Muscle layer of duodenum (tissue), 2 donors: ENCODE results near the gene WDFY4.

Source experiments
- H3K27ac ChIP-seq: one replicate; pipeline ENCODE4 v1.7.0; 2013; ENCODE audit warnings: mild to moderate bottlenecking, low read length
- H3K27me3 ChIP-seq: one replicate; pipeline ENCODE4 v1.7.0; 2013; ENCODE audit warnings: low read depth, mild to moderate bottlenecking, control low read depth, low read length
- H3K36me3 ChIP-seq, 2 donors: one replicate each; pipeline ENCODE4 v1.7.0; 2013; ENCODE audit warnings: low read length in 2 of 2, control low read depth in 1 of 2, mild to moderate bottlenecking in 1 of 2; ENCODE audit not compliant: insufficient read depth in 2 of 2, control insufficient read depth in 1 of 2
- H3K4me1 ChIP-seq, 2 donors: one replicate each; pipeline ENCODE4 v1.7.0; 2013; ENCODE audit warnings: low read length in 2 of 2, mild to moderate bottlenecking in 2 of 2, control low read depth in 1 of 2, moderate library complexity in 1 of 2; ENCODE audit not compliant: insufficient read depth in 2 of 2, control insufficient read depth in 1 of 2
- H3K4me3 ChIP-seq, 2 donors: one replicate each; pipeline ENCODE4 v1.7.0; 2013; ENCODE audit warnings: low read length in 2 of 2, low read depth in 1 of 2, mild to moderate bottlenecking in 1 of 2
- H3K9me3 ChIP-seq, 2 donors: one replicate each; pipeline ENCODE4 v1.7.0; 2013; ENCODE audit warnings: low read length in 2 of 2, control low read depth in 1 of 2, mild to moderate bottlenecking in 1 of 2; ENCODE audit not compliant: control insufficient read depth in 1 of 2
- donor health status: healthy.

The WDFY4 gene

GRCh38 chr10:48703531-48704122 is 19.0 kb downstream of the WDFY4 start:
- H3K4me1 ChIP-seq = peaks cover 0 to 8% of the 10 kb centered on the region in 2 donors

GRCh38 chr10:48704156-48704555 is 19.5 kb downstream of the WDFY4 start:
- no peak overlapping the region for H3K4me3 ChIP-seq
- H3K4me1 ChIP-seq = peaks cover 0 to 8% of the 10 kb centered on the region in 2 donors
- H3K9me3 ChIP-seq = no peaks in the 10 kb centered on the region
- no peaks in the 10 kb centered on the region for H3K27me3 ChIP-seq
- H3K27ac ChIP-seq = no peak overlapping the region
- H3K36me3 ChIP-seq = no peaks in the 10 kb centered on the region

More at GRCh38 chr10:48703531-48704122, 19.0 kb downstream of the WDFY4 start:
- Histone ChIP-seq H3K36me3 (no peaks in the 10 kb centered on the region), H3K4me3 (no peak overlapping the region), H3K27ac (no peak overlapping the region), H3K9me3 (no peaks in the 10 kb centered on the region), H3K27me3 (no peaks in the 10 kb centered on the region)

GRCh38 chr10:48705401-48705938 is 20.8 kb downstream of the WDFY4 start:
- Histone ChIP-seq H3K36me3 (no peaks in the 10 kb centered on the region), H3K27me3 (no peaks in the 10 kb centered on the region), H3K9me3 (no peaks in the 10 kb centered on the region), H3K27ac (no peak overlapping the region), H3K4me3 (no peak overlapping the region), H3K4me1 (peaks cover 0 to 8% of the 10 kb centered on the region in 2 donors)

- Histone ChIP-seq H3K27me3 (no peaks in the 10 kb centered on the region), H3K27ac (no peak overlapping the region)
Measured at GRCh38 chr10:48707472-48707871, 22.8 kb downstream of the WDFY4 start.

GRCh38 chr10:48708144-48708543 is 23.5 kb downstream of the WDFY4 start:
- H3K9me3 ChIP-seq = no peaks in the 10 kb centered on the region
- H3K27ac ChIP-seq = no peak overlapping the region
- H3K27me3 ChIP-seq = no peaks in the 10 kb centered on the region
- H3K4me1 ChIP-seq = peaks cover 0 to 8% of the 10 kb centered on the region in 2 donors
- H3K4me3 ChIP-seq = no peak overlapping the region
- H3K36me3 ChIP-seq = no peaks in the 10 kb centered on the region

More at GRCh38 chr10:48707472-48707871, 22.8 kb downstream of the WDFY4 start:
- Histone ChIP-seq H3K36me3 (no peaks in the 10 kb centered on the region), H3K4me3 (no peak overlapping the region), H3K9me3 (no peaks in the 10 kb centered on the region), H3K4me1 (peaks cover 0 to 8% of the 10 kb centered on the region in 2 donors)

GRCh38 chr10:48710647-48711275 is 26.1 kb downstream of the WDFY4 start:
- peaks cover 0 to 5% of the 10 kb centered on the region in 2 donors for H3K9me3 ChIP-seq
- H3K4me3 ChIP-seq = no peak overlapping the region
- H3K36me3 ChIP-seq = no peaks in the 10 kb centered on the region
- no peaks in the 10 kb centered on the region for H3K27me3 ChIP-seq
- peaks cover 0 to 8% of the 10 kb centered on the region in 2 donors for H3K4me1 ChIP-seq
- no peak overlapping the region for H3K27ac ChIP-seq

- Histone ChIP-seq H3K4me3 (no peak overlapping the region), H3K4me1 (peaks cover 0 to 8% of the 10 kb centered on the region in 2 donors), H3K36me3 (no peaks in the 10 kb centered on the region), H3K27me3 (no peaks in the 10 kb centered on the region), H3K9me3 (peaks cover 0 to 5% of the 10 kb centered on the region in 2 donors), H3K27ac (no peak overlapping the region)
Measured at GRCh38 chr10:48711830-48712229, 27.2 kb downstream of the WDFY4 start.

- Histone ChIP-seq H3K36me3 (no peaks in the 10 kb centered on the region), H3K4me1 (no peaks in the 10 kb centered on the region), H3K9me3 (peaks cover 0 to 5% of the 10 kb centered on the region in 2 donors), H3K27ac (no peak overlapping the region), H3K27me3 (no peaks in the 10 kb centered on the region), H3K4me3 (no peak overlapping the region)
Measured at GRCh38 chr10:48714088-48714487, 29.4 kb downstream of the WDFY4 start.

- H3K27ac ChIP-seq = no peak overlapping the region
- no peaks in the 10 kb centered on the region for H3K27me3 ChIP-seq
- H3K36me3 ChIP-seq = no peaks in the 10 kb centered on the region
- no peak overlapping the region for H3K4me3 ChIP-seq
- peaks cover 0 to 5% of the 10 kb centered on the region in 2 donors for H3K9me3 ChIP-seq
- H3K4me1 ChIP-seq = no peaks in the 10 kb centered on the region
Measured at GRCh38 chr10:48716416-48716815, 31.7 kb downstream of the WDFY4 start.

GRCh38 chr10:48720611-48721010 is 35.9 kb downstream of the WDFY4 start:
- H3K36me3 ChIP-seq = no peaks in the 10 kb centered on the region

GRCh38 chr10:48722153-48723145 is 37.8 kb downstream of the WDFY4 start:
- Histone ChIP-seq H3K27me3 (no peaks in the 10 kb centered on the region), H3K27ac (no peak overlapping the region), H3K4me3 (no peak overlapping the region), H3K36me3 (no peaks in the 10 kb centered on the region), H3K4me1 (no peaks in the 10 kb centered on the region), H3K9me3 (no peaks in the 10 kb centered on the region)

More at GRCh38 chr10:48720611-48721010, 35.9 kb downstream of the WDFY4 start:
- Histone ChIP-seq H3K4me3 (no peak overlapping the region), H3K4me1 (no peaks in the 10 kb centered on the region), H3K9me3 (no peaks in the 10 kb centered on the region), H3K27ac (no peak overlapping the region), H3K27me3 (no peaks in the 10 kb centered on the region)
